ENCODE data around the gene SPAG7.
"Not testable (repeated sequence)": the region's sequence is repeated elsewhere in the genome, so short reads cannot be mapped to it uniquely, and the experiment has no call there.

Gene SPAG7

GRCh38 chr17:4935650-4936049, 32.0 kb downstream of the SPAG7 start:
- no peak for DNase-seq

GRCh38 chr17:4934173-4934979, 33.2 kb downstream of the SPAG7 start:
- no peak for DNase-seq

- DNase-seq = no peak
Measured at GRCh38 chr17:4933646-4934045, 34.0 kb downstream of the SPAG7 start.

GRCh38 chr17:4932756-4933155, 34.9 kb downstream of the SPAG7 start:
- no peak for DNase-seq

- no peak for DNase-seq
Measured at GRCh38 chr17:4931963-4932362, 35.7 kb downstream of the SPAG7 start, which contains the start of gene GP1BA. GP1BA (plus strand) TSS chr17:4932277; CDS start chr17:4932605, 328 bp downstream.

- DNase-seq = no peak
Measured at GRCh38 chr17:4928881-4929280, 38.7 kb downstream of the SPAG7 start.

- not testable (repeated sequence) for DNase-seq
Measured at GRCh38 chr17:4926577-4927335, 40.9 kb downstream of the SPAG7 start.

- no peak for DNase-seq
Measured at GRCh38 chr17:4921320-4921719, 46.3 kb downstream of the SPAG7 start.

- no peak for DNase-seq
Measured at GRCh38 chr17:4920351-4921048, 47.1 kb downstream of the SPAG7 start.

- no peak for DNase-seq
Measured at GRCh38 chr17:4919511-4920047, 48.0 kb downstream of the SPAG7 start.

GRCh38 chr17:4914551-4914950, 53.1 kb downstream of the SPAG7 start:
- not testable (repeated sequence) for DNase-seq

- no peak for DNase-seq
Measured at GRCh38 chr17:4913994-4914393, 53.6 kb downstream of the SPAG7 start.
